Measurements from ENCODE around the gene MAGI2.

The MAGI2 gene

DNA sequence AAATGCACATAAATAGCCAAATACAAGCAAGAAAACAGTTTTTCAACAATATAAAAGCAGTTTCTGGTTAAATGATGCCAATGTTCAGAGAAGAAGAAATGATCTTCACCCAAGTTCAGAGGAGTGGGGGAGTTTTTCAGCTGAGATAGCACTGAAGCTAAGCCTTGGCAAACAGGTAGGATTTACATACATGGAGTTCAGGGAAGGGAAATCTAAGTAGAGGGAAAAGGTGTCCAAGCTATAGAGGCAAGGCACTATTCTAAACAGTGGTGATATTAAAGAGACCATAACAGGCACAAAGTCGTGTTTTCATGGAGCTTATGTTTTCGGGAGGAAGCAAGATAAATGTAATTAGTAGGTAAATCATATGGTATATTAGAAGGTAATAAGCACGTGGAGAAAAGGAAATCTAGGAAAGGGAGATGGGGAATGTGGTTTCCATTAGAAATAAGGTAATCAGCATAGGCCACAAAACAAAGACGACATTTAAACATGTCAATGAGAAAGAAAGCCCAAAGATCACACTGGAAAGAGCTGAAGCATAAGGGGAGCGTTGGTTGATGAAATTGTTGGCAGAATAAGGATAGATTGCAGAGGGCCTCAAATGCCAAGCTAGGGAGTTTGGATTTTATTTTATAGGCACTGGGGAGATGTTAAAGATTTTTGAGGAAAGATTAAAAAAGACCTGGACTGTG is 704.3 kb downstream of the MAGI2 start:
- TF ChIP-seq CTCF (IDR thresholded peaks at IDR 0.05; ENCODE audit: low read depth, low read length), result no peak
- no peak for DNase-seq (ENCODE audit: extremely low read depth, low read depth)

DNA sequence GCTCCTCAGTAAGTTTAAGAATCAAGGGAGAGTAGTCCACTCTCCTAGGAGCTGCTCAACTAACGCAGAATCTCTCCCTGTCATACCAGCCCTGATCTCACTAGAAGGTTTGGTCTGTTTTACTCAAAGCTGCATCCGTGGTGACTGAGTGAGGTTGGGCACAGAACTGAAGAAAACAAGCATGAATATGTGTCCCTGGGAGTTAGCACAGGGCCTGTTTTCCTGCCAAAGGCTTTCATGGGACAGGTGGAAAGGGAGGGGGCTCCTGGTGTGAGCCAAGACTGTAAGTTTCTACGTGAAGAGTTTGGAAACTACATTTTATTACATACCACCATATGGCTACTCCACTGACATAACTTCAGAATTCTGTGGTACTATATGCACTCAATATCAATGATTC is 705.9 kb downstream of the MAGI2 start:
- TF ChIP-seq CTCF (IDR thresholded peaks at IDR 0.05; ENCODE audit: low read depth, low read length), result no peak

DNA sequence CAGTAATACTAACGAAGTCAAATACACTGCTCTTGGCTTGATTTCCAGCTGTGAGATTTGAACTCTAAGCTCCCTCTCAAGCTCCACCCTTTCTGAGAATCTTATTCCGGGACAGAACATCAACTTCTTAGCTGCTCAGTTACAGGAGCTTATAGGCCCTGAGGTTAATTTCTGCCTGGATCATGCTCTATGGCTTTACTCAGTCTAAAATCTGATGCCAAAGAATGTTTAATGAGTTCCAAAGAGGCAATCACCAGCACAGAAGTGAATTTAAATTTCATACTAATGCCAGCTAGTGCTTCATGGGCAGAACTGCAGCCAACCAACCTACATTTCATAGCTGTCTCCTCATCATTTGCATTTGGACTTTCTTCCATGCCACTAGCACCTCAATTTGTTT is 707.2 kb downstream of the MAGI2 start:
- TF ChIP-seq CTCF (IDR thresholded peaks at IDR 0.05; ENCODE audit: low read depth, low read length), result no peak
- DNase-seq (ENCODE audit: extremely low read depth, low read depth), result no peak

More for the DNA sequence above, 705.9 kb downstream of the MAGI2 start:
- no peak for DNase-seq (ENCODE audit: extremely low read depth, low read depth)

DNA sequence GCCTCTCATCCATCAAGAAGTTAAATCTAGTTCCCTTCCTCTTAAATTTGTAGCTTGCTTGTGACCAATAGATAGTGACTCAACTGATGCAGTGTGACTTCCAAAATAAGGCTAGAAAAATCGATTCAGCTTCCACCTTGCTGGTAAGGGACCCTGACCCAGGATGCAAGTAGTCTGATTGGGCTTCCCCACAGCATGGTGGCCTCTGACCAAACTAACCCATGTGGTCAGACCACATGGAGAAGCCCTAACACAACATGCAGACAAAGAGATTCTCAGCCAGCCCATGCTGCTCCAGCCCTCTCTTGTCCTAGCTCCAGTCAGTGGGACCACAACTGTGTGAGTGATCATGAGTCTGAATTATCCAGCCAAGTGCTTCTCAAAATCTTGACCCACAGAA is 710.8 kb downstream of the MAGI2 start:
- no peak for DNase-seq (ENCODE audit: extremely low read depth, low read depth)
- no peak for TF ChIP-seq CTCF (IDR thresholded peaks at IDR 0.05; ENCODE audit: low read depth, low read length)

GRCh38 chr7:78736548-78736947 is 716.9 kb downstream of the MAGI2 start:
- DNase-seq (ENCODE audit: extremely low read depth, low read depth), result no peak
- TF ChIP-seq CTCF (IDR thresholded peaks at IDR 0.05; ENCODE audit: low read depth, low read length), result no peak

DNA sequence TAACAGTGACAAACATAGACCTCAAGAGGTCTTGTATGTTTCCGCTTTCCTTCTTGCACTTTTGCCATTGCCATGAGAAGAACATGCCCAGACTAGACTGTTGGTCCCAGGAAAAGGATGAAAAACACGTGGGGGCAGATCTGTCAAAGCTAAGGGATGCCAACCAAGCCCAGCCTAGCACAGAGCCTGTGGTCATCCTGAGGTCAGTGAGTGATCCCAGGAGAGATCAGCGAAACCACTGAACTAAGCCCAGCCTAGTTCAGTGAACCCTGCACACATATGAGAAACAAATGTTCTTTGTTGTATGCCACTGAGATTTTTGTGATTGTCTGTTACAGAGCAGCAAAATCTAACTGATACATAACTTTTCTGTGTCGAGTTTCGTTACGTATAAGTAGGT is 718.8 kb downstream of the MAGI2 start:
- TF ChIP-seq CTCF (IDR thresholded peaks at IDR 0.05; ENCODE audit: low read depth, low read length), result no peak
- no peak for DNase-seq (ENCODE audit: extremely low read depth, low read depth)

- DNase-seq (ENCODE audit: extremely low read depth, low read depth), result no peak
- no peak for TF ChIP-seq CTCF (IDR thresholded peaks at IDR 0.05; ENCODE audit: low read depth, low read length)
Observed at GRCh38 chr7:78720066-78720465, 733.4 kb downstream of the MAGI2 start.

All from AG09319 (cell line).